SW480 (cell line): ENCODE data around the gene RAET1L.
A peak's percentile ranks its signal among the peaks of the same experiment; 100 is the strongest.
"Not testable (repeated sequence)": the region's sequence is repeated elsewhere in the genome, so short reads cannot be mapped to it uniquely, and the experiment has no call there.

Source experiments
- DNase-seq: peaks from one replicate; pipeline ENCODE4 v3.0.0-alpha.2; 2016; ENCODE audit warnings: low spot score

RAET1L gene

DNA sequence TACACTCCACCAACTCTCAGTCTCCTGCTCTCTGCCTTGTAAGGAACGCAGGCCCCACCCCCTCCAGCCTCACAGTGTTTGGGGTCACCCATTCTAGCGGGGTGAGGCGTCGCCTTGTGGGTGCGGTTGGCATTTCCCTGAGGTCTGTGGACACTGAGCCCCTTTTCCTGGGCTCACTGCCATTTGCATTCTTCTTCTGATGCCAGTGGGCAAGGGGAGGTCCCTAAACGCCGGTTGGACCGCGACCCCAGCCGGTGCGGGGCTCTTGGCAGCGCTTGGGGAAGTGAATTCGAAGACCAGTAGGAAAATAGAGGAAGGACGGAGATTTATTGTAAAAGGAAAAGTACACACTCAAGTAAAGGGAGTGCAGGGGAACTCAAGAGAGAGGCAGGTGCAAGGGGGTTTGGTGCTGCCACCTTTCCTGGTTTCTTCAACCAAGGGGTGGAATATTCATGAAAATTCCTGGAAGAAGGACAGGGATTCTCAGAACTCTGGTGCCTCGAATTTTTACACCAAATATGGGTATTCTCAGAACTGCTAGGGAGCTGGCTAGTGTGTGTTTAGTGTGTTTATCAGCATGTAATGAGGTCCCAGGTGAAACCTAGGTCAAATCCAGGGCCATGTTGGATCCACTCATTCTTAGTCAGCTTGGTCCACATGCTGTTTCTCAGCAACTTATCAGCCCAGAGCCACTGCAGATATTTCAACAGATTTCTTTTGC is 9.9 kb downstream of the RAET1L start:
- not testable (repeated sequence) for DNase-seq

DNA sequence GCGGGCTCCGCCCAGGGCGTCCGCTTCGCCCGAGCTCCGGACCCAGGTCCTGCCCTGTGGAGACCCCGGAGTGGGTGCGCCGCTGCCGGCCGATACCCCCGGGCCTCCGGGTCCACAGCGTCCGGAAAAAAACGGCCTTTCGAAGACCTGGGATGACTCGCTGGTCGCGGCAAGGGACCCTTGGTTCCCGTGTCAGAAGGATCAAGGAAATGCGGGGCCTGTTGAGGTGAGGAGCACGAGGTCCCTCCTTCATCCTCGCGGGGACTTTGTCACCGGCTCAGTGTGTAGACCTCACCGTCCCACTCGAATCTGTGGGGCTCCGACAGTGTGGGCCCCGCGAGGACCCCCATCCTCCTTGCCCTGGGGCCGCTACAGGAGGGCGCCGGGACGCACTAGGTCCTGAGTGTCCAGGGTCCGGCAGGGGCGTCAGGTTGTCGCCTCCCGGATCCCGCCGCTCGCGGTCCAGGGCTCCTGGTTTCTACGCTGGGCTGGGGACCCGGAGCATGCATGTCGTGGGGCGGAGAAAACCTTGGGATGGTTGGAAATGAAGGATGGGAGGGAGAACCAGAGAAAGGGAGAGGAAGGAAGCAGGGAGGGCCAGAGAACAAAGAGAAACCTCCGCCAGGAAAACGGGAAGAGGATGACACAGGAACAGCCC is 10.6 kb downstream of the RAET1L start:
- not testable (repeated sequence) for DNase-seq

DNA sequence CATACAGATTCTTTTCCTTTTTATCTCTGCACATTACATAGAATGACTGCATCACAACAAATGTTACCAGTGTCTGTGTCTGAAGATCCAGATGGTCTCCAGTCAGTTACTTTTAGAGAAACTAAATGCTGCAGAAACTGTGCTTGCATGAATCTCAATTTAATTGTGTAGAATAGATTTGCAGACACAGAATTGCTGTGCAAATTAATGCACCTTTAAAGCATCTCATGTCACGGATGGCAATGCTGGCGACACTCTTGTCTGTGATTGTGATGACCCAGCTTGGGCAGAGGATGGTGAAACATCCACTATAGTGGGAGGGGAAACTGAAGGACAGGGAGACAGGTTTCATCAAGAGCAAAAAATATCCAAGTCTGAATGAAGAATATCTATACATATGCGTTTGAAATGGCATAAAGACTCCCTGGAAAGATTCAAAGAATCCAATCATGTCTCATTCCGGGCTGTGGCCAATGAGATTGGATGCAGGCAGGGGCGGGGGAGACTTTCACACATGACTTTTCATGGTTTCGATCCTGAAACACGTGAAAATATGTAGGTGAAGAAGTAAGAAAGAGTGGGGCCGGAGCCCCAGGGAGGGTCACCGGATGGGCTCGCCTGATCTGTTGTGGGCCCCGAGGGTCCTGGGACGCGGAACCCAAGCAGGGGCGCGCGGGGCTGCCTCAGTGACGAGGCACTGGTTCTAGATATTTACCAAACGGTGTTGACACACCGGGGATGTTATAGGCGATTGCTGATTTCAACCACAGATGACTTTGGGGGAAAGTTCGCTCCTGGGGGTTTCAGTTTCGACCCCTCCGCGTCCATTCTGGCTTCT is 11.3 kb downstream of the RAET1L start:
- not testable (repeated sequence) for DNase-seq

DNA sequence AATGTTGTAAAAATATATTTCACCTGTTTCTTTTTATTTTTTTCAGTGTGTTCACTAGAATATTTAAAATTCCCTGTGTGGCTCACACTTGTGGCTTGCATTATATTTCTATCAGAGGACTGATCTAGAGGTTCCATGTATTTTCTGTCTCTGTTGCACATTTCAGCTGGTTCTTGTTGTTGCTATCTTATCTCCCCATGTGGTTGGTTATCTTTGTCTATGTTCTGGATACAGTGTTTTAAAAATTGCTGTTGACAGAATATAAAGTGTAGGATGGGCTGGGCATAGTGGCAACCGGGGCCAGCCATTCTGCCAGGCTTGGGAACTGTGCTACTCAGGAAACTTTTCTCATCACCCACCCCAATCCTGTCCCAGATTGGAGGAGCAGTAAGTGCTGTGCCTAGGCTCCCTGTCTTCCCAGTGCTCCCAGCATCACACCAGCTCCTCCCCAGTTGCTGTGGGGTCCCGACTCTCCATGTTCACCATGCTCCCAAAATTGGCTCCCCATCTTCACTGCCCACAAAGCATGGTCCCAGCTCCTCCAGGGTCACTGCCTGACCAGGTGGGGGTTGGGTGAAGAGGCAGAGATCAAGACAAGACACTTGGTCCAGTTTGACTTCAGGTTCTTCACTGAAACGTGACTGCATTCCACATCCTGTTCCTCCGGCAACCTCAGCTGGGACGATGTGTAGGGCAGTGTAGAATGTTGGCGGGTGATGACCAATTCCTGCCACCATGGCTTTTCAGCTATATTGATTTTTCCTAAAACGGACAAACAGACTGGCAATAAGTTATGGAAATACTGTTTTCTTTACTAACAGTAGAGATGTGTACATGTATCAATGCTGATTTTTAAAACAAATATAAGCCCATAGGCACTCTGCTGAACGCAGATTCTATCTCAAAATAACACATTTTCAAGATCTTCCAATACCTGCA is 12.2 kb downstream of the RAET1L start:
- DNase-seq: not testable (repeated sequence)

DNA sequence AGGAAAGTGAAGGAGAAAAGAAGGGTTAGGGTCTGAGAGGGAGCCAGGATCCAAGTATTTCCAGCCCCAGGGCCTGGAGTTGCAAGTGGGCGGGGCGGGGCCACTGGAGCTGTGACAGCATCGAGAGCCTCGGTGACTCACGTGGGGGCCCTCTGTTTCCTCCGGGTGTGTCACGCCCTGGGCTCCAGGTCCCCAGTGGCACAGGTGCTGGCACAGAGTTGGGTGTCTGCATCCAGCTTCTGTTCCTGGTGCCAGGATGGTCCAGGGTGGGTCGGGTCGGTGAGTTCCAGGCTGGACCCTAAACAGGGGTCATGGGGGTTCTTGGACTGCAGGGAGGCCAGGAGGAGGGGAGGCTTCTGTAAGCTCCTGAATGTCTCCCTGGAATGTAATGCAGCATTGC is 16.7 kb downstream of the RAET1L start:
- DNase-seq: peak; percentile 58

DNA sequence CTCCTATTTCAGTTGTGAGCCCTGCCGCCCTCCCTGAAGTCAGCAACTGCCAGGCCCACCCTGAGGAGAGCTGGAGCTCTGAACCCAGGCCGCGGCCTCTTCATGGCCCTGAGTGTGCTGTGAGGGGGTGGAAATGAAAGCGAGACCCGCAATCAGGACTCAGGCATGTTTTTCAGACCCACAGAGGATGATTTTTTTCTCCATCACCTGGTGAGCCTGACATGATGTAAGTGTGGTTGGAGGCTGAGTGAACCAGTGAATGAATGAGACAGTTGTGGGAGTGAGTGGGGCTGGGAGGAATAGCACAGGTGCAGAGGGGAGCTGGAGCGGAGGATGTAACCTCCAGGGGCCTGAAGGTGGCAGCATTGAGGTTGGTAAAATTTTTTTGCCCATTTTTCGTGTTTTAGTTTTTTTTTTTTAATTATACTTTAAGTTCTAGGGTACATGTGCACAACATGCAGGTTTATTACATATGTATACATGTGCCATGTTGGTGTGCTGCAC is 18.3 kb downstream of the RAET1L start:
- DNase-seq: peak; percentile 44

DNA sequence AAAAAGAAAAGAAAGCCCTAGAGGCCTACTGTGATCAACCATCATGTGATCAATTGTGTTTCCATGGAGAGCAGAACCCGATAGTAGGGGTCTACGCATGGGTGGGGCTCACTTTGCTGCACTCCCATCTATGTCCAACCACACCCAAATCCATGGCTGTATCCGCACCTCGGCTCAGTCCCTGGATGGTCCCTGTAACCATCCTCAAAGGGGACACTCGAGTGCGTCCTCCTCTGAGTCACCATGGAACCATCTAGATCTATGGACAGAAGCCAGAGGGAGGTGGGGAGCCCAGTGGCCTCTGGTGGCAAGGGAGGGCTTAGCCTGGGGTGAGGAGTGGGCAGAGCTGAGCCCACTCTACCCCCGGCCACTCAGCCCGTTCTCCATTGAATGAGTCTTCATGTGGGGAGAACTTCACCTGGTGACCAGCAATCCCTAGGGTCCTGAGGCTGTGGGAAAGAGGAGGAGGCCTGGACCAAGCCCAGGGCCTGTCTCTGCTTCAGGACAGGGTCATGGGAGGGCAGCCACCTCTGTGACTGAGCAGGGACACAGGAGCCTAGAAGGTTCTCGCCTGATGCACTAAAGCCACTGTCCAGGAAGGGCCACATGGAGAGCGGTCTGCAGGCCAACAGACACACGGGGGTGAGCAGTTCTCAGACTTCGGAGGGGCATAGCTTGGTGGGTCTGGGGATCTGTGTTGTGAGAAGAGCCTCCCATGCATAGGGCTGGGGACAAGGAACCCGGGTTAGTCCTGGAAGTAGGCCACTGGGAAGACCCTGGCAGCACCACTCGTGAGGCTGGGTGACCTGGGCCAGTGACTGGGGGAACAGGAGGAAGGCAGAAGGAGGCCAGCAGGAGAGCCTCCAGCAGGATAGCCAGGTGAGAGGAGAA is 19.3 kb downstream of the RAET1L start:
- no peak for DNase-seq

DNA sequence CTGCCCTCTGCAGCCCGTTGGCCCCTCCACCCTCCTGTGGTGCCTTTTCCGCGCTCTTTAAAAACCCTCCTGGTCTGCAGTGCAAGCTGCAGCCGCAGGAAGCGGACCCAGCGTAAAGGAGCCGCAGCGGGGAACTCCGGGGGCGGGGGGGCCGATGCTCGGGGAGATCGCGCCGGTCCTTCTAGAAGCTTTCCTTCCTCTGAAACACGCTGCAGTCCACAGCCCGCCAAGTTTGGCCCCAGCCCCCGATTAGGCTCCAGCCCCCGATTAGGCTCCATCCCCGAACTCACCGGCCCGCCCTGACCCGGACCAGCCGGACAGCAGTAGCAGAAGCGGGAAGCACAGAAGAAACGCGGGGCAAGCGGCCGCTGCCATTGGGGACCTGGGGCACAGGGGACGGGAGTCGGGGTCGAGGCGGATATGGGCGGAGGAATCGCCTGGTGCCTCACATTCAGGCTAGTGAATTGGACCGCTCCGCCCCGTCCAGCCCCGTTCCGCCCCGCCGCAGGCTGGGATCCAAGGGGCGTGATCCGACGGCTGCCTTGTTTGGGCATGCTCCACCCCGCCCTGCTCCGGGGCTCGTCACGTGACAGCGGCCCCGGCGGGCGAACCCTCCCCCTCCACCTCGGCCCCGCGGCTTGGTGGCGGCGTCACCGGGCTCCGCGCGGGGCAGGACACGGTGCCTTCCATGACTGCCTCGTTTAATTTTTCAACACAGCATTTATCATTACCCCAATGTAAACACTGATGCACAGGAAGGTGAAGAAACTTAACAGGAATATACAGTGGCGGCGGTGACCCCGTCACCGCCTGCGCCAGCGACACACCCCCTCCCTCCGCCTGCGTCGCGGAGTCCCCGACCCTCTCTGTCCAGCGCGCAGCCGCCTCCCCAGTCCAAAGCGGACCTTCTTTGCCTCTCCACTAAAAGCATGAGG is 20.3 kb downstream of the RAET1L start:
- peak; percentile 86 for DNase-seq

DNA sequence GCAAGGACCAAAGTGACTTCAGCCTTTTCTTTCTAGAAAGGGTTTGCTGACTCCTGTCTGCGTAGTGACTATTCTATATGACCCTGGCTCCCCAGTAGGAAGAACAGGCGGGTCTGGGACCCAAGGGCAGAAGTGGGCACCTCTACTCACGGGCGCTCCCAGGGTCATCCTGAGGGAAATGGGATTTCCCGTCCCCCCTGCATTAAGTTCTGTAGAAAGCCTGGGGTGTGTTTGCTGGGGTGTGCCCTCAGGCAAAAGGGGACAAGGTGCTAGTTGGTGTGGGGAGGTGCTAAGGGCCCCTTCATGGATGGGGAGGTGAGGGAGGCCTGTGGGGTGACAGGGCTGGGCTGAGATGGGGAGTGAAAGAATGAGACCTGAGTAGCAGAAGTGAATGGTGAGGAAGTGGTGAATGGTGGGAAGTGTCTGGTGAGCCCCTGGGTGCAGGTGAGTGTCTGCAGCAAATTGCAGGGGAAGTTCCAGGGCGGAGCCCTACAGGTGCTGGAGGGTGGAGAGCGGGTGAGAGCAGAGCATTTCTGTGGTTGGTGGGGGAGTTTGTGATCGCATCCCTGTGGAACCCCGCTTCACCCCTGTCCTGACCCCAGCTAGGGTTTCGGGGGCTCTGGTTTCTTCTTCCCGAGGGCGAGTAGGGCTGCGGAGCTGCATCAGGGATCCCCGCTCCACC is 21.1 kb downstream of the RAET1L start:
- DNase-seq: no peak

DNA sequence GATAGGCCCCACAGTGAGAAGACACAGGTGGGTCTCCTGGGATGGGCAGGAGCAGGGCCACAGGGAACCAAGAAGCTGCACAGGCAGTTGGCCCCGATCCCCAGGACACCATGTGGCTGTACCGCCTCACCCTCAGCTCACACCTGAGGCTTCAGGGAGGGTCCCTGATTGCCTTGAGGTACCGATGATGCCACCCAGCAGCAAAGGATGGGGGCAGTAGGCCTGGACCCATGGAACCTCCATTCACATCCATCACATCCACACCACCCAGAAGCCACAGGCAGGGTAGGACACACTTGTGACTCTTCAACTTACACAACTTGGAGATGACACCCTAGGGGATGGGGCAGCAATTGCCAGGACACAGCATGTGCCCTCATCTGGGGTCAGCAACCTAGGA is 21.7 kb downstream of the RAET1L start:
- DNase-seq: not testable (repeated sequence)

DNA sequence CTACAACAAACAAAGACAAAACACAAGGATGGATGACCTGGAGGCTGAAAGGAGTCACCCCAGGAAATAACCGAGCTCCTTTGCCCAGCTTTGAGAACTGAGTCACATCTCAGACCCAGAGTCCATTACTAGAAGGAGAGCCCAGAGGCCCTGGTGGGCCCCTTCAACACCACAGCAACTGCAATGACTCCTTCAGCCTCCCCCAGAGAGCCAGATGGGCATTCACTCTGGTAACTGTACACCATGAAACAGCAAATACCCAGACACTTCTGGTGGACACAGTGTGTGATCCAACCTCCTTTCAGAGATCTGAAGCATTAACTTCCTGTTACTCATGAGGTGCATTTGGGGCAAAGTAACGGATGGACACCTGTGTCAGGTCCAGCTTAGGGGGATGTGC is 22.6 kb downstream of the RAET1L start:
- no peak for DNase-seq

DNA sequence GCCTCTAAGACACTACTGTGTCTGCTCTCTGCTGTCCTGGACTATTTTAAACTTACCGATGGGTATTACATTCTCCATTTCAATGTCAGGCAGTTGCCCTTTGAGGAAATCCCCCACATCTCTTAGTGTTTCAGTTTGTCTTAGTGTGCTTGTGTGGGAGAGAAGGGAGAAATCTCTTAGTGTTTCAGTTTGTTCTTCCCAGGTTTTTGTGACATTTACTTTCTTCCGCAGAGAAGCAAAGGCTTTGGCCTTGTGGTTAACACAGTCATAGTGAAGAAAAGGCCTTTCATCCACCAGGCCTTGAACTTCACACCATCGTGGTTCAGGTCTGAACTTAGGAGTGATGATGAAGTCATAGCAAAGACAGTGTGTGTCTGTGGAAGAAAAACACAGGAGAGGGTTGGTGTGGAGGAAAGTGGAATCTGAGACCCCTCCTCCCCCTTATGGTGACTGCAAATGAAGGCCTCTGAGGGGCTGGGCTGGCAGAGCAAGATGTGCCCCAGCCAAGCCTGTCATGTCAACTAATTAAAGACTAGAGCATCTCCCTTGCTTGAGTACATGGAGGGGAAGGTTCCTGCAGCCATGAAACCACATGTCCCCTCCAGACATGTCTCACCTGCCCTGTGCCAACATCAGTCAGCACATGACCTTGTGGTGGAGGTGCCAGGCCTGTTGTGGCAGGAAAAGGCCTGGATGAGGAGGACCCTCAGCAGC is 23.9 kb downstream of the RAET1L start:
- no peak for DNase-seq

DNA sequence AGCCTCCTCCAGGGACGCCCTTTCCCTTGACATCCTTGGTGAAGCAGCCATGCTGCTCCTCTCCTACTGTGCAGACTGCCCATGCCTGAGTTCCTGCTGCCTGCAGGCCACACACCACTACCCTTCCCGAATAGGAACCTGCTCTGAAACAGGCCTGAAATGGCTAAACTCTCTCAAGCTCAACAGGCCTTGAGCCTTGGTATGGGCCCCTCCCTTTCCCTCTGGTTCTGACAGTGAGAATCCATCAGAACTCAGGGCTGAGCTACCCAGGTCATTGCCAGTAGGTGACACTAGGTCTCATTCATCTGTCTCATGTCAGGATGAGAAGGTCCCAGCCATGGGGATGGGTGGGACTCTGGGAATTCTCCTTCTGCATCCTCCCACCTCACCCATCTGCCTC is 25.7 kb downstream of the RAET1L start:
- DNase-seq: no peak

DNA sequence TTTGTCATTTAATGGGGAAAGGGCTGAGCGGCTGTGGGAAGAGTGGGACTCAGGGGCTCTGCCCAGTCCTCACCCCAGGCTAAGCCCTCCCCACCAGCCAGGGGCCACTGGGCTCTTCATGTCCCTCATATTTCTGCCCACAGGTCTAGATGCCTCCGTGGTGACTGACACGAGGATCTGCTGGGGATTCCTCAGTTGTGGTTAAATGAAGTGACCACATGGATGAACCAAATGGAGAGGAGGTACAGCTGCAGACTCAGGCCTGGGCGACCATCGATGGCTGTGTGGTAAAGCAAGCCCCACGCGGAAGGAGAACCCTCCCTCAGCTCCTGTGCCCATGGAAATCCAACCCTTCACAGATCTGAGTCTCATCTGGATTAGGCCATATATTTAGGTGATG is 29.4 kb downstream of the RAET1L start:
- no peak for DNase-seq

DNA sequence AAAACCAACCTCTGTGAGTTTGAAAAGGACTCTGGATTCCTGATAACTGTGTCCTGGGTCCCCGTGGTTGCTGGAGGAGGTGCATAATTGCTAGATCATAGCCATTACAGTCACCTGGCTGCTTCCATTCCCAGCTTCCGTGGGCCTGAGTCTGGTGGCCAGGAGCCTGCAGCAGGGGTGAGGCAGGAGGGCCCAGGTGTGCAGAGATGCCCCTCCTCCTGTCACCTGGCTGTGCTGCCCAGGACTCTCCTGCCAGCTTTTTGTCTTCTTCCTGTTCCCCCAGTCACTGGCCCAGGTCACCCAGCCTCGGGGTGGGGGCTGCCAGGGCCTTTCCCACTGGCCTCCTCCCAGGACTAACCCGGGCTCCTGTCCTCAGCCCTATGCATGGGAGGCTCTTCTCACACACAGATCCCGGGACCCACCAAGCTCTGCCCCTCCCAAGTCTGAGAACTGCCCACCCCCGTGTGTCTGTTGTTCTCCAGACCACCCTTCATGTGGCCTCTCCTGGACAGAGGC is 30.0 kb downstream of the RAET1L start:
- no peak for DNase-seq

DNA sequence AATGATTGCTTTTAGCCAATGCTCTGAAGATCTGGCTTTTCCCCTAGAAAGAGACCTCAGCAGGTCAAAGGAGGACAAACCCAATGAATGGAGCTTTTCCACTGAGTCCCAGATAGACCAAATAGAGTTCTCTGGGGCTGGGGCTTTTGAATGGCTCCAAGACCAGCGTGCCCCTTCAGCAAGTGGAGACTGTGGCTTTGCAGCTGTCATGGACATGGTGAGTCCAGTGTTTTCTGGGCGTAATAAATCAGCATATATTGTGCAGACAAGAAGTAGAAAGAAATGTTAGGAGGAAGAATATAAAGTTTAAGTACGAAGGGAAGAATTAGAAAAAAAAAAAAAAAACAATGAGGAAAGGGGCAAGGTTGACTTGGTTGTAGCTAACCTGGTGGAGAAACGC is 33.5 kb downstream of the RAET1L start:
- no peak for DNase-seq

DNA sequence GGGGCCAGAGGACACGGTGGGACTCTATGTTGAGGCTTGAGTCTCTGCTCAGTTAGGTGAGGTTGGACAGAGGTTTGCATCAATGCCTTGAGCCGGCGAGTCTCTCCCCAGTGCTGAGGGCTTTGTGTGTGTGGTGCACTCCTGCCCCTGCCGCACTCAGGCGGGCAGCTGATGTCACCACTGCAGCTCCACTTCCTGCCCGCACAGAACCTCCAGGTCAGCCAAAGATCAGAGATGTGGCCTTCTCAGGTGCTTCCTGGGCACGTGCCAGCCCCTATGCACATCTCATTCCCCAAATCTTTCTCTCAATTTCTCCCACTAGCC is 33.9 kb downstream of the RAET1L start:
- not testable (repeated sequence) for DNase-seq
